ENCODE data around the gene SLC35D2.

The SLC35D2 gene

GRCh38 chr9:96321515-96321914 lies 62.0 kb downstream of the SLC35D2 start:
- Histone ChIP-seq H3K9ac (ENCODE audit: low read length) (no peak overlapping the region), H4K20me1 (ENCODE audit: low read depth, low read length) (no peaks in the 10 kb centered on the region), H3K27me3 (ENCODE audit: low read length) (no peaks in the 10 kb centered on the region), H3K79me2 (ENCODE audit: insufficient read depth, low read length) (no peaks in the 10 kb centered on the region), H3F3A (ENCODE audit: insufficient read depth) (no peaks in the 10 kb centered on the region), H3K4me3 (ENCODE audit: insufficient read depth, low read length, poor library complexity, severe bottlenecking) (no peak overlapping the region), H3K9me3 (ENCODE audit: insufficient read depth, low read length) (no peaks in the 10 kb centered on the region), H3K4me2 (ENCODE audit: low read depth, low read length, poor library complexity, severe bottlenecking) (no peak overlapping the region), H3K36me3 (ENCODE audit: low read length) (no peaks in the 10 kb centered on the region), H2AFZ (ENCODE audit: low read depth, low read length, severe bottlenecking) (no peak overlapping the region), H3K9me2 (replicated peaks; ENCODE audit: insufficient read depth, low read length) (no peaks in the 10 kb centered on the region), H3K27ac (ENCODE audit: low read depth, low read length) (no peak overlapping the region)
- TF ChIP-seq CTCF (IDR thresholded peaks at IDR 0.05; ENCODE audit: insufficient read depth, low read length, poor library complexity, severe bottlenecking) (no peak), EZH2phosphoT487 (conservative IDR thresholded peaks at IDR 0.05; ENCODE audit: low read length) (no peak)

GRCh38 chr9:96320749-96321280 lies 62.7 kb downstream of the SLC35D2 start:
- H3F3A ChIP-seq (ENCODE audit: insufficient read depth): no peaks in the 10 kb centered on the region
- H3K36me3 ChIP-seq (ENCODE audit: low read length): no peaks in the 10 kb centered on the region
- no peaks in the 10 kb centered on the region for H3K9me3 ChIP-seq (ENCODE audit: insufficient read depth, low read length)
- no peaks in the 10 kb centered on the region for H3K27me3 ChIP-seq (ENCODE audit: low read length)
- no peak overlapping the region for H3K4me3 ChIP-seq (ENCODE audit: insufficient read depth, low read length, poor library complexity, severe bottlenecking)
- H3K27ac ChIP-seq (ENCODE audit: low read depth, low read length): no peak overlapping the region
- H3K79me2 ChIP-seq (ENCODE audit: insufficient read depth, low read length): no peaks in the 10 kb centered on the region
- no peak overlapping the region for H2AFZ ChIP-seq (ENCODE audit: low read depth, low read length, severe bottlenecking)
- TF ChIP-seq EZH2phosphoT487 (conservative IDR thresholded peaks at IDR 0.05; ENCODE audit: low read length) (no peak), CTCF (IDR thresholded peaks at IDR 0.05; ENCODE audit: insufficient read depth, low read length, poor library complexity, severe bottlenecking) (no peak)
- H3K9ac ChIP-seq (ENCODE audit: low read length): no peak overlapping the region
- H3K4me2 ChIP-seq (ENCODE audit: low read depth, low read length, poor library complexity, severe bottlenecking): no peak overlapping the region
- no peaks in the 10 kb centered on the region for H4K20me1 ChIP-seq (ENCODE audit: low read depth, low read length)
- no peaks in the 10 kb centered on the region for H3K9me2 ChIP-seq (replicated peaks; ENCODE audit: insufficient read depth, low read length)

GRCh38 chr9:96318921-96319565 lies 64.5 kb downstream of the SLC35D2 start:
- Histone ChIP-seq H3K27ac (ENCODE audit: low read depth, low read length) (no peak overlapping the region), H3K4me2 (ENCODE audit: low read depth, low read length, poor library complexity, severe bottlenecking) (no peak overlapping the region), H4K20me1 (ENCODE audit: low read depth, low read length) (no peaks in the 10 kb centered on the region), H3K36me3 (ENCODE audit: low read length) (no peaks in the 10 kb centered on the region), H2AFZ (ENCODE audit: low read depth, low read length, severe bottlenecking) (no peak overlapping the region), H3F3A (ENCODE audit: insufficient read depth) (no peaks in the 10 kb centered on the region), H3K79me2 (ENCODE audit: insufficient read depth, low read length) (no peaks in the 10 kb centered on the region), H3K9me3 (ENCODE audit: insufficient read depth, low read length) (no peaks in the 10 kb centered on the region), H3K4me3 (ENCODE audit: insufficient read depth, low read length, poor library complexity, severe bottlenecking) (no peak overlapping the region), H3K9me2 (replicated peaks; ENCODE audit: insufficient read depth, low read length) (no peaks in the 10 kb centered on the region), H3K9ac (ENCODE audit: low read length) (no peak overlapping the region), H3K27me3 (ENCODE audit: low read length) (no peaks in the 10 kb centered on the region)
- TF ChIP-seq EZH2phosphoT487 (conservative IDR thresholded peaks at IDR 0.05; ENCODE audit: low read length) (no peak), CTCF (IDR thresholded peaks at IDR 0.05; ENCODE audit: insufficient read depth, low read length, poor library complexity, severe bottlenecking) (no peak)

All from SU-DHL-6 (cell line).